Glutamatergic neuron (in vitro differentiated cells): ENCODE data around the gene PAX7. TPM values are rescaled to one million over a fixed set of nuclear protein-coding genes. Genes with fewer than 3 reads are reported as not detected.
"Not testable (repeated sequence)": the region's sequence is repeated elsewhere in the genome, so short reads cannot be mapped to it uniquely, and the experiment has no call there.

Experiments used
- DNase-seq: peaks from one replicate; pipeline ENCODE4 v3.0.0; 2022
- H3K27ac Mint-ChIP-seq: one replicate; pipeline ENCODE4 v1.8.0; 2020; ENCODE audit warnings: mild to moderate bottlenecking, mixed read lengths, inconsistent platforms; ENCODE audit not compliant: unreplicated experiment
- H3K27me3 Mint-ChIP-seq: one replicate; pipeline ENCODE4 v1.8.0; 2020; ENCODE audit warnings: mild to moderate bottlenecking, moderate library complexity, mixed read lengths, inconsistent platforms; ENCODE audit not compliant: unreplicated experiment
- H3K36me3 Mint-ChIP-seq: one replicate; pipeline ENCODE4 v1.8.0; 2020; ENCODE audit warnings: mild to moderate bottlenecking, mixed read lengths, inconsistent platforms; ENCODE audit not compliant: unreplicated experiment
- H3K4me1 Mint-ChIP-seq: one replicate; pipeline ENCODE4 v1.8.0; 2020; ENCODE audit warnings: mild to moderate bottlenecking, low read depth, mixed read lengths, inconsistent platforms; ENCODE audit not compliant: unreplicated experiment
- H3K4me3 Mint-ChIP-seq: one replicate; pipeline ENCODE4 v1.8.0; 2020; ENCODE audit warnings: mild to moderate bottlenecking, mixed read lengths, inconsistent platforms; ENCODE audit not compliant: unreplicated experiment
- H3K9me3 Mint-ChIP-seq: one replicate; pipeline ENCODE4 v1.8.0; 2020; ENCODE audit warnings: mild to moderate bottlenecking, moderate library complexity, mixed read lengths, inconsistent platforms; ENCODE audit not compliant: unreplicated experiment
- CTCF ChIP-seq: fragments of 200-600 bp; sonication (generic); IDR thresholded peaks from one replicate; pipeline ENCODE4 v1.5.0; 2021; ENCODE audit not compliant: partially characterized antibody, unreplicated experiment
- total RNA-seq: library from RNA; stranded (reverse); fragmentation: NEBNext Ultra II Directional; extraction: Animal tissue kit (Norgen Biotek cat#: 25700); gene quantifications from one replicate; pipeline ENCODE4 v1.2.1, GENCODE V29; 2021; ENCODE audit not compliant: unreplicated experiment

PAX7 gene
- total RNA-seq, 1 donor from 2014 or later, result 0.07 TPM

GRCh38 chr1:18687273-18687672, 56.6 kb downstream of the PAX7 start:
- Mint-ChIP-seq H3K9me3 (peaks cover 1% of the 10 kb centered on the region), H3K36me3 (no peaks in the 10 kb centered on the region), H3K27ac (no peak overlapping the region), H3K4me1 (no peaks in the 10 kb centered on the region), H3K4me3 (no peak overlapping the region), H3K27me3 (no peaks in the 10 kb centered on the region)
- no peak for TF ChIP-seq CTCF
- no peak for DNase-seq

GRCh38 chr1:18691648-18692047, 61.0 kb downstream of the PAX7 start:
- no peak for DNase-seq
- Mint-ChIP-seq H3K4me1 (peaks cover 4% of the 10 kb centered on the region), H3K36me3 (no peaks in the 10 kb centered on the region), H3K27ac (no peak overlapping the region), H3K27me3 (peaks cover 2% of the 10 kb centered on the region), H3K4me3 (no peak overlapping the region), H3K9me3 (peaks cover under 1% of the 10 kb centered on the region)
- no peak for TF ChIP-seq CTCF

- DNase-seq, result peak; percentile 73
- peaks cover 4% of the 10 kb centered on the region for H3K4me1 Mint-ChIP-seq
- peaks cover 2% of the 10 kb centered on the region for H3K27me3 Mint-ChIP-seq
- H3K4me3 Mint-ChIP-seq, result peak overlapping the region; percentile 38
- no peak for TF ChIP-seq CTCF
- no peak overlapping the region for H3K27ac Mint-ChIP-seq
- H3K9me3 Mint-ChIP-seq, result no peaks in the 10 kb centered on the region
- no peaks in the 10 kb centered on the region for H3K36me3 Mint-ChIP-seq
These were observed 62.8 kb downstream of the PAX7 start for GRCh38 chr1:18693256-18694098.

- H3K27me3 Mint-ChIP-seq, H3K9me3 Mint-ChIP-seq, H3K36me3 Mint-ChIP-seq, H3K4me3 Mint-ChIP-seq, H3K27ac Mint-ChIP-seq, DNase-seq, H3K4me1 Mint-ChIP-seq: not testable (repeated sequence)
These were observed 63.6 kb downstream of the PAX7 start for GRCh38 chr1:18694289-18694688.

GRCh38 chr1:18697541-18697940, 66.9 kb downstream of the PAX7 start:
- DNase-seq, result no peak
- Mint-ChIP-seq H3K27me3 (peaks cover 2% of the 10 kb centered on the region), H3K27ac (no peak overlapping the region), H3K4me1 (peaks cover 8% of the 10 kb centered on the region), H3K36me3 (no peaks in the 10 kb centered on the region), H3K9me3 (no peaks in the 10 kb centered on the region), H3K4me3 (no peak overlapping the region)
- TF ChIP-seq CTCF, result no peak
